ENCODE results near the gene GMPS.
A peak's percentile ranks its signal among the peaks of the same experiment; 100 is the strongest.
"Not testable (repeated sequence)": the region's sequence is repeated elsewhere in the genome, so short reads cannot be mapped to it uniquely, and the experiment has no call there.

The GMPS gene

DNA sequence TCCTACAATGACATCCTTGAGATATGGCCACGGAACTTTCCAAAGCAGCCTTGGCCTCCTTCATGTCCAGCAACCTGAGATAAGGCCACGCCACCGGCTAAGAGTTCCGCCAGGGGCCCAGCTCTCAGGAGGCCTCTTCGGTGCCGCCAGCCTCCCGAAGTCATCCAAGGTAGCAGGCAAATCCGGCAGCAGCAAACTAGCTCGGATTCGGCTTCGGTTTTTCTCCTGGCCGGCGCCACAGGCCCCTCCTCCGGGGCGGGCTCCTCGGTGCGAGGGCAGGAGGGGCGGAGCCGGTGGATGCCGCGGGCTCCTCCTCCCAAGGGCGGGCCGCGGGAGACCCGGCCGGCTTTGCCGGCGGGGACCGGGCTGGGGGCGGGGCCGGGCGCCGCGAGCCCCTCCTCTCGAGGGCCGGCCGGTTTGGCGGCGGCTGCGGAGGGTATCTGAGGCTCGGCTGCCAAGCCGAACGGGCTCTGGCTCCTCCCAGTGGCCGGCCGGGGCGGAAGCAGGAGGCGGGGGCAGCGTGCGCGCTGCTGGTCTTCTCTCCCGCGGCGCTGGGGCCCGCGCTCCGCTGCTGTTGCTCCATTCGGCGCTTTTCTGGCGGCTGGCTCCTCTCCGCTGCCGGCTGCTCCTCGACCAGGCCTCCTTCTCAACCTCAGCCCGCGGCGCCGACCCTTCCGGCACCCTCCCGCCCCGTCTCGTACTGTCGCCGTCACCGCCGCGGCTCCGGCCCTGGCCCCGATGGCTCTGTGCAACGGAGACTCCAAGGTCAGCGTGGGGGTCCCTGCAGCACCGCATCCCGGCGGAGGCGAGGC, at the start of gene GMPS:
GMPS (plus strand) TSS at position 518 of the 812 bp plus-strand sequence; CDS start at position 739, 221 bp downstream.
- DNase-seq = peak; percentile 70

DNA sequence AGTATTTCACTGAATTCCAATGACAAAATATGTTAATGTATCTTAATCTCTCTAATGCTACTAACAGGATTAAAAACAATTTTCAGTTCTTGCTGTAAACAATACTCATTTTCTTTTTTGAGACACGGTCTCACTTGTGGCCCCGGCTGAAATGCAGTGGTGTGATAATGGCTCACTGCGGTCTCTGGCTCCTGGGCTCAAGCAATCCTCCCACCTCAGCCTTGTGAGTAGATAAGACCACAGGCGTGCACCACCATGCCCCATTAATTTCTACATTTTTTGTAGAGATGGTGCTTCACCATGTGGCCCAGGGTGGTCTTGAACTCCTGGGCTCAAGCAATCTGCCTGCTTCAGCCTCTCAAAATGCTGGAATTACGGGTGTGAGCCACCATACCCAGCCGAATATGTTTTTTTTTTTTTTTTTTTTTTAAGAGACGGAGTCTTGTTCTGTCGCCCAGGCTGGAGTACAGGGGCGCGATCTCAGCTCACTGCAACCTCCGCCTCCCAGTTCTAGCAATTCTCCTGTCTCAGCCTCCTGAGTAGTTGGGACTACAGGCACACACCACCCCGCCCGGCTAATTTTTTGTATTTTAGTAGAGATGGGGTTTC, 41.9 kb upstream of the GMPS start:
- DNase-seq = not testable (repeated sequence)

DNA sequence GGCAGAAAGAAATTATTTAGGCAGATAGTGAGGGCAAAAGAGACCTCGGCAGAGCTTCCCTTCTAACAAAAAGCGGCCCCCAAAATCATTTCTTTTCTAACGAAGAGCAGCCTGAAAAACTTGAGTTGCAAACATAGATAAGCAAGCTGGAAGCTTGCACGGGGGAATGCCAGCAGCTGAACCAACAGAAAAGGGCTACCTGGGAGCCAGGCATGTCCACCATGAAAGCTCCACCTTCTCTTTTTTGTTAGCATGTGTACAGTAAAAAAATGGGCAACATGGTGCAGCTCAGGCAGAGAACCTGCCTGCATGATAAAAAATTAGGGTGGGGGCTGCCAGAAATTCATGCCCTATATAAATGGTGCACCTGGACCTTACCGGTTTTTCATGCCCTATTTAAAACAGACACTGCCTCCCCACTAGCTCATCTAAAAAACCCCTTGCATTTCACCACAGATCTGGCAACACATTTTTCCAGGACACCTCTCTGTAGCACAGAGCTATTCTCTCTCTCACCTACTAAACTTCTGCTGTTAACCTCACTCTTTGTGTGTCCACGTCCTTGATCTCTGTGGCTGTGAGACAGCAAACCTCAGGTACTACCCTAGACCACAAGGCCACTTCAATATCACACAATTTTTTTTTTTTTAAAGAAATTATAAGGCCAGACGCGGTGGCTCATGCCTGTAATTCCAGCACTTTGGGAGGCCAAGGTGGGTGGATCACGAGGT, 34.9 kb upstream of the GMPS start:
- DNase-seq = no peak

DNA sequence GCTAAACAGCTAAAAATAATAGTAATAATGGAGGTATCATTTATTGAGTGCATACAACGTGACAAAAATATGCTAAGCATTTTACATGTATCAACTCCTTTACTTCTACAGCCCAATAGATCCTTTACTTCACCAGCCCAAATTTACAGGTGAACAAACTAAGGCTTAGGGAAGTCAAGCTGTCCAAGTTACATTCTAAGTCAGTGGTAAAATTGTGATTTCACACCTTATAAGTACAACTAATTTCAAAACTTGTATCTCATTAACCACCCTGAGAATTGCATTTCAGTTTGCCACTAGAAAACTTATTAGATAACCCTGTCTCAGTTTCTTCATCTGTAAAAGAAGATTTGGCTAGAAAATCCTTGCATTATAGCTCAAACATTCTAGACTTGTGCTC, 26.9 kb upstream of the GMPS start:
- DNase-seq = no peak

DNA sequence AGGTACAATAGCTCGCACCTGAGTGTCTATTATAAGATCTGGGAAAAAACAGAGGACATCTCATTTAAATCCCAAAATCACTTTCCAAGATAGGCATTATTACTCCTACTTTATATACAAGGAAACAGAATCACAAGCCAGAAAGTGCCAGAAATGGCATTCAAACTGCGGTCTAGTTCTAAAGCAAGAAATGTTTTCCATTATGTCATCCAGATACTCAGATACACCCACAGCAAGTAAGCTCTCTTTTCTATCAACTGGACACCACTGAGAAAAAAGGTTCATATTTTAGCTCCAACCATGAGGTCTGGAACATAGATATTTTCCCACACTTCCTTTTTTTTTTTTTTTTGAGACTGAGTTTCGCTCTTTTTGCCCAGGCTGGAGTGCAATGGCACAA, 24.3 kb upstream of the GMPS start:
- no peak for DNase-seq

DNA sequence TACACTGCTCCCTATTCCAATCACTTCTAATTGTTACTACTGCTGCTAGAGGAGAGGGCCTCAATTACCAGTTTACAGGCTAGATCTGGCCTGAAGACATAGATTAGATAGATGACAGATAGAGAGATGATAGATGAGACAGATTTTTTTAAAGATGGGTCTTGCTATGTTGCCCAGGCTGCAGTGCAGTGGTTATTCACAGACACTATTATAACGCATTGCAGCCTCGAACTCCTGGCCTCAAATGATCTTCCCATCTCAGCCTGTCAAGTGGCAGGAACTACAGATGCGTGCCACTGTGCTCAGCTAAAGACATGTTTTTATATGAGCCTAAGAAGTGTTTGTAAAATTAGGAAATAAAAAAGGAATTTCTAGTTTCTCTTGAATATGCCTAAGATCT, 22.5 kb upstream of the GMPS start:
- DNase-seq = no peak

DNA sequence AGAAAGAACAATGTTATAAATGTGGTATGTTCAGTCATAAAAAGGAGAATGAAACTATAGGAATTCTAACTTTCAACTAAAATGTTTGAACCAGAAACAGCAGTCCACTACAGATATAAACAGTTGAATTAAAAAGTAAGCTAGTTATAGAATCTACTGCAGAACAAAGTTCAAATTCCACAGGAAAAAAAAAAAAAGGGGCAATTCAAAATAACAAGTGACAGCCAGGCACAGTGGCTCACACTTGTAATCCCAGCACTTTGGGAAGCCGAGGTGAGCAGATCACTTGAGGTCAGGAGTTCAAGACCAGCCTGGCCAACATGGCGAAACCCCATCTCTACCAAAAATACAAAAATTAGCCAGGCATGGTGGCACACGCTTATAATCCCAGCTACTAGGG, 21.0 kb upstream of the GMPS start:
- not testable (repeated sequence) for DNase-seq

DNA sequence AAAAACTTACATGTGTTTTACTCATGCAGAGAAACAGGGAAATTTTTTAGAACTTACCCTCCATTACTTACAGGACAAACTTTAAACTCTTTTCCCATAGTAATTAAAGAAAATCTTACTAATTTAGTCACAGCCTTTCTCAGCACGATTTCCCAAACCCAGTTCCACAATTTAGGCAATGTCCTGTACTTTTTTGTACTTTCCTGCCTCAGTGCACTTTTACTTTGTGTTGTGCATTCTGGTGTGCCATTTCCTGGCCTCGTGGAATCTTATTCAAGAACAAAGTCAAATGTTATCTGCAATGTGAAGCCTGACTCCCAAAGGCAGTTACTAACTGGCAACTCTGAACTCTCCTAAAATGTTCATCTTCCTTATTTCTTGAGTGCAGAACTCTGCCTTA, 18.1 kb upstream of the GMPS start:
- DNase-seq = no peak

DNA sequence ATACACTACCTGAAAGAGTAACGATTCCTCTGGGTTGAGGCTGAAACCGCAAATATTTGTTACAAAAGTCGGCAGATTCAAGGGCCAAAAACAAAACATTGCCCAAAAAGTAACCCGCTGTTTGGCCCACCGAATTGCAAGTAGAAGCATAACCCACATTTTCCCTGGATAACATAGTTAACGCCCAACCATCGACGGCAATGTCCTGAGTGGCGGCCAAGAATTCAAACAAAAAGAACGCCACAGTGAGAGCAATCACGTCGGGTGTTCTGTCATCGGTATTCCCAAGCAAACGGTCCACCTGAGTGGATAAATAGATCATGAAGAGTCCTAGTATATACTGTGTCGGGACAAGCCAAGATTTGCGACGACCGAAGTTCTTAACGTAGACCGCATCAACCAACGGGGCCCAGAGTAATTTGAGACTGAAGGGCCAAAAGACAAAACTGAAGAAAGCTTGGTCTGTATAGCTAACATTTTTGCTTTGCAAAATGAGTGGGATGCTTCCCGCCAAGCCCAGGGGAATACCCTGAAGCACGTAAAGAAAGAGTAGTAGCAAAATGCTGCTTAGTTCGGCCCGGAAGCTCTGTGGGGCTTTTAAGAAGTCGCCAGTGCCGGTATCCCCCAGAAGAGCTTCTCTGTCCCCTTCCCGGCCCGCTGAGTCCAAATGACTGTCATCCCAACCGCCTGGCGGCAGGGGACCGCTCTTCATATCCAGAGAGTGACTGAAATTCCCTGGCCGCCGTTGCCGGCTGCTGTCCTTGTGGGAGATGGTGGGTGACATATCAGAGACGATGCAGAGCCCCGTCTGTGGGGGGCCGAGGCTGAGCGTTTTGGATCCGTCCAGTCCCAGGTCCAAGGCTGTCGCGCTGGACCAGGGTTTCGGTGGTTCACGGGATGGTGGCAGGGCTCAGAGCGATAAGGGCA, 17.0 kb upstream of the GMPS start:
- no peak for DNase-seq

DNA sequence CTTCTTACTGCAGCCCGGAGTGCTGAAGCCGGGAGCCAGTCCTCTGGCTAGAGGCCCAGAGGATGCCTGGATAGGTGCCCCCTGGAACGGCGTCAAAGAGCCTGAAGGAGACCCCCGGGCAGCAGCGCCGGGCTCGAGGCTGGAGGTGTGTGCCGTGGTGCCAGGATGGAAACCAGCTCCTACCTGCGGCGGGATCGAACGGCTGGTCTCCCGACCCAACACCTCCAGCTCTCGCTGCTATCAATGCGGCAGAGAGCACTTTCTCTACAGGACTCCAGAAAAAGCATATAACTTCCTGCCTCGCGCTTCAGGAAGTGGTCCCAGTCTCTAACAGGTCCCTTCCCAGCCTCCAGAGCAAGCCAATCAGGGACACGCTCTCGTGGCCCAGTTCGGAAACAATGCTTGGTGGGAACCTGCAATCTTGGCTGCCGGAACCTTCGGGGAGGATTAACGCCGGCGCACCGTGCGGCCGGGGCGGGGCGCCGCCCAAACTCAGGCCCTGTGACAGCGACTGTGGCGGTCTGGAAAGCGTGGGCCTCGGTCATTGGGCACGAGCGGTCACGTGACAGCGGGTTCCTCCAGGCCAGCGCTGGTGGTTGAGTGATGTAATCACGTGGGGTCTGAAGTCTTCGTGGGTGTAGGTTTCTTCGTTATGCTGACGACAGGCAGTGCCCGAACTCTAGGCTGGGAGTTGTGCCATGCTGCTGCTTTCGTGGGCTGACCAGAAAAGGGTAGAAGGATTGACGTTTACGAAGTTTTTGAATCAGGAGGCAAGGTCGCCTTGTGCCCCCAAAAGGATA, 16.1 kb upstream of the GMPS start, which contains the start of gene SLC33A1:
SLC33A1 (minus strand) TSS at position 287 of the 800 bp plus-strand sequence. CDS start 430 bp downstream, outside the sequence.
- DNase-seq = peak; percentile 98

DNA sequence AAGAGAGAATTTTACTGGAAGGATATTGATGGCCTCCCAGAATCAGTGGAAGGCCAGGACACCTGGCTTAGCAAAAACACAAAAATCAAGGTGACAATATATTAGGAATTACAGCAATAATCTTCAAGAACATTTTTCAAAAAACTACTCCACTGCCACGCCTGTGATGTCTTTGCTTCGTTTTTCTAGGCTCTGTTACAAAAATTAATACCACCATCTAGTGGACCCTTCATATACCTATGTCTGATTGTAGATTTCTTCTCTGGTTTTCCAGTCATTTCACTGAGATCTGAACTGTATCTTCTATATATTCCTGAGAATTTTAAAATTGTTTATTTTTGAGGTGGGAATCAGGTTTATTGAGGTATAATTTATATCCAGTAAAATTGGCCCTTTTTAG, 10.6 kb upstream of the GMPS start:
- DNase-seq = no peak

DNA sequence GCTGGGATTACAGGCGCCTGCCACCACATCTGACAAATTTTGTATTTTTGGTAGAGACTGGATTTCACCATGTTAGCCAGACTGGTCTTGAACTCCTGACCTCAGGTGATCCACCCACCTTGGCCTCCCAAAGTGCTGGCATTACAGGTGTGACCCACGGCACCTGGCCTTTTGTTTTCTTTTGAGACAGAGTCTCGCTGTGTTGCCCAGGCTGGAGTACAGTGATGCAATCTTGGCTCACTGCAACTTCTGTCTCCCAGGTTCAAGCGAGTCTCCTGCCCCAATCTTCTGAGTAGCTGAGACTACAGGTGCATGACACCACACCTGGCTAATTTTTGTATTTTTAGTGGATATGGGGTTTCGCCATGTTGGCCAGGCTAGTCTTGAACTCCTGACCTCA, 10.0 kb upstream of the GMPS start:
- DNase-seq = not testable (repeated sequence)

DNA sequence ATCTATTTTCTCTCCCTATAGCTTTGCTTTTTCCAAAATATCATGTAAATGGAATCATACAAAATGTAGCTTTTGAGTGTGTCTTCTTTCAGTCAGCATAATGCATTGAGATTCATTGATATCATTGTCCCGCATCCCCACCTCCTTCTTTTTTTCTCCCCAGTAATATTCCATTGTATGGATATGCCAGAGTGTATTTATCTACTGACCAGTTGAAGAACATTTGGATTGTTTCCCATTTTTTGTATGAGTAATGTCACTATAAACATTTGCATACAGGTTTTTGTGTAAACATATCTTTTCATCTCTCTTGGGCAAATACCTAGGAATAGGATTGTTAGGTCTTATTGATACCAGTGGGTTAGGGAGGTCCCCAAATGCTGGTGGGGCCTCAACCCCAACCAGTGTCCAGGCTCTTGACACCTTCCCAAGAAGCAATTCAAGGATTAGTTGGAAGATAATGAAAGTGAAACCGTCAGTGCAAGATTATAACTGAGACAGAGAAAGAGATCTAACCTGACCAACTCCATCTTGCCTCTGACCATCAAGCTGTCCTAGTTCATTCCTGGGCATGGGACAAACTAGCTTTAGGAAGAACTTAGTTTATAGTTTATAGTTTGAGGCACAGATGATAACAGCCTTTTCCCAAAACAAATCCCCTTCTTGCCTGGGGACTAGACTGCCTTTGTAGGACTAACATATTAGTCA, 8.8 kb upstream of the GMPS start:
- no peak for DNase-seq

DNA sequence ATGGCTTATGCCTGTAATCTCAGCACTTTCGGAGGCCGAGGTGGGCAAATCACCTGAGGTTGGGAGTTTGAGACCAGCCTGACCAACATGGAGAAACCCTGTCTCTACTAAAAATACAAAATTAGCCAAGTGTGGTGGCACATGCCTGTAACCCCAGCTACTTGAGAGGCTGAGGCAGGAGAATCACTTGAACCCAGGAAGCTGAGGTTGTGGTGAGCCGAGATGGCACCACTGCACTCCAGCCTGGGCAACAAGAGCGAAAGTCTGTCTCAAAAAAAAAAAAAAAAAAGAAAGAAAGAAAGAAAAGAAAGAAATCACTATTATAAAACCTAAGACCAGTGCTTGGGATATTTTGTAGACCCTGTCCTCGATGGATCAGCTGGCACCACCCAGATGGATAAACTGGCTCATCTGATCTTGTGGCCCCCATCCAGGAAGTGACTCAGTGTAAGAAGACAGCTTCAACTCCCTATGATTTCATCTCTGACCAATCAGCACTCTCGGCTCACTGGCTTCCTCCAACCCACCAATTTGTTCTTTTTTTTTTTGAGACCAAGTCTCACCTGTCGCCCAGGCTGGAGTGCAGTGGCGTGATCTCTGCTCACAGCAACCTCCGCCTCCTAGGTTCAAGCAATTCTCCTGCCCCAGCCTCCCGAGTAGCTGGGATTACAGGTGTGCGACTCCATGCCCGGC, 8.0 kb upstream of the GMPS start:
- DNase-seq = not testable (repeated sequence)

DNA sequence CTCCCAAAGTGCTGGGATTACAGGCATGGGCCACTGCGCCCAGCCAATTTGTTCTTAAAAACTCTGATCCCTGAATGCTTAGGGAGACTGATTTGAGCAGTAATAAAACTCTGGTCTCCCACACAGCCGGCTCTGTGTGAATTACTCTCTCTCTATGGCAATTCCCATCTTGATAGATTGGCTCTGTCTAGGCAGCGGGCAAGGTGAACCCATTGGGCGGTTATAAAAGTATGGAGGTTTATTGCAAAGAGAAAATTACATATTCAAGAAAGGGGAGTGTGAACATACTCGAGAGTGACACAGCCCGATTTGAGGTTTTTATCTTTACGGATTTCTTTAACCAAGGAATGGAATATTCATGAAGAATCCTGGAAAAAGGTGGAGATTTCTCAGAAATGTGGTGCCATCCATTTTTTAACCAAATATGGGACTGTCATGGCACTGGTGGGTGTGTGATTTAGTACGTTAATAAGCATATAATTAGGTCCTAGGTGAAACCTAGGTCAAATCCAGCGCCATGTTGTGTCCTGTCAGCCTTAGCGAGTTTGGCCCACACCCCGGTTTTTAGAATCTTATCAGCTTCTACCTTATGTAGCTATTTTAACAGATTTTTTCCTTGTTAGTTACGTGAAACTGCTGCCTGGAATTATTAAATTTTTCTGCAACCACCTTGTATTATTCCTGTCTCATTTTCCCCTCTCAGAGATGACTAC, 7.2 kb upstream of the GMPS start:
- no peak for DNase-seq

DNA sequence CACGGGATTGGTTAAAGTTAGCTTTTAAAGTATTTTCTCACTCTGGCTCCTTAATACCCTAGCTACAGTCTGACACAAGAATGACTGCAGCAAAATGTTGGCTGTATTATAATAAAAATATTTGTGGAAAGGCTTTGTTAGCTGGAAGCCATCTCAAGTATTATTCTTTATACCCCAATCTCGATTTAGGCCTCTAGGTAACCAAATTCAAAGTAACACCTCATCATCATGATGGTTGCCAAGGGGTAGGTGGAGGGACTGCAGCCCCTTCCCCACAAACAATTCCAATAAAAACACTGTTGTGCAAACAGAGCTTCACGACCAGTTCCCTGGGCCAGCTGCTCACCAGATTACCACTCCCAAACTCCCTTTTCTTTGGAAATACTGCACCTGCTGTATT, 759 bp upstream of the GMPS start:
- DNase-seq = no peak

DNA sequence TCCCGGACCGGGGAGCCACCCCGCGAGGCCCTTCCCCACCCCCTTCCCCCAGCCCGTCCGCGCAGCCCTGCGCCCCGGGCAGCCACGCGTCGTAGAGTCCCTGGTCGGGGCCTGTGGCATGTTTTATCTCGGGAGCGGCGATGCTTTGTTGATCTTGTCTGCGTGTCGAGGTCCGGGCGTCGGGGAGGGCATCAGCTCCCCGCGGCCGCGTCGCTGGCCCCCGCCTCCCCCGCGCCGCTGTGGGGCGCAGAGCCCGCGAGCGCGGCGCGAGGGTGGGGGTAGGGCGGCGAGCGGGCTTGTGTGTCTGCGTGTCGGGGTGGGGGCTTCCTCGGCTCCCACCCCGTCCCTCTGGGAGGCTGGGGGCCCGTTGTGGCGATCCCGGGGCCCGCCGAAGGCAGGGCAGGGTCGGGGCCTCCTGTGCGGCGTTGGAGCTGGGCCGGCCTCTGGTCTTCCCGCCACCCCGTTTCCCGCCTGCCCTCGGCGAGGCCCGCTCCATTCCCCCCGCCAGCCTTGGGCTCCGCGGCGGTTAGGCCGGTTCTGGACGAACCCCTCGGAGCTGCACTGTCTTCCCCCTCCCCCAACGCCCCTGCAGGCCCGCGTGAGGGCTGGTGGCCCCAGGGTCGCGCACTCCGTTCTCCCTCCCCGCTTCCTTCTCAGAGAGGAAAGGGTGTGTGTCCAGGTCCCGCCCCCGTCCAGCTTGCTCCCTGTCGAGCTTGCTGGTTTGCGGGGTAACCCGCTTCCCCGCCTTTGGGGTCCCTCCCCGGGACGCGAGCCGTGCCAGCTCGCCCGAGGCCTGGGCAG, 695 bp downstream of the GMPS start:
- DNase-seq = no peak

DNA sequence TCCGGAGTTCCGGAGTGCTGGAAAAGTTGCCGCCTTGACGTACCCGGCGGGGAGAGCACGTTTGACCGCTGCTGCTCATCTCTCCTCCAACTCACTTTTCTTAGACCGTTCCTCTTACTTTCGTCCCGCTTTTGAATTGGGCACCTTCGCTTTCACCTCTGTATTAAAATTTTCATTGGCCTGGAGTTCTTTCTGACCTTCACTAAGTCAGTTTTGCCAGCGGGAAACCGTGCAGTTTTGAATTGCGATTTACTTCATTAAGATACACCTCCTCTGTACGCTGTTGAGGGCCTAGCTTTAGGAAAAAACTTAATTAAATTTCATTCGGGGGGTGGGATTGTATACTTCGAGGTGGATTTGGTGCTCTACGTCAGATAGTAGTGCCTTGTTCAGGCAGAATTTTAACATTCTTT, 1.3 kb downstream of the GMPS start:
- no peak for DNase-seq

Data from NCI-H187 treated with DMSO at 0.1 percent for 48 hours (cell line).